HG03175 (cell line): ENCODE data around the gene PDE11A.

Experiments
- ATAC-seq: cut with Tn5 transposase; IDR thresholded peaks from one replicate; pipeline ENCODE4 v1.9.1; 2021; ENCODE audit warnings: mild to moderate bottlenecking, moderate library complexity; ENCODE audit not compliant: unreplicated experiment

PDE11A gene

GRCh38 chr2:177584030-177584692, 488.4 kb downstream of the PDE11A start:
- ATAC-seq = no peak

GRCh38 chr2:177582000-177582399, 490.6 kb downstream of the PDE11A start:
- no peak for ATAC-seq

- ATAC-seq = no peak
Measured at GRCh38 chr2:177579486-177580036, 493.0 kb downstream of the PDE11A start.

- ATAC-seq = no peak
Measured at GRCh38 chr2:177578454-177578853, 494.1 kb downstream of the PDE11A start.

- no peak for ATAC-seq
Measured at GRCh38 chr2:177577075-177577474, 495.5 kb downstream of the PDE11A start.

GRCh38 chr2:177575358-177575757, 497.2 kb downstream of the PDE11A start:
- ATAC-seq = no peak

GRCh38 chr2:177574356-177574755, 498.2 kb downstream of the PDE11A start:
- no peak for ATAC-seq
